Transverse colon (tissue), 3 donors: Measurements from ENCODE around the gene NAA80.

Experiments
- CTCF ChIP-seq, 5 experiments: fragments of 200-600 bp in 3 of 5; fragments of 450-650 bp in 2 of 5; sonication (generic) in 3 of 5; IDR thresholded peaks; 1 replicate in 2 of 5; 2 replicates in 3 of 5; pipeline ENCODE4 v1.5.1; 2016 to 2017; ENCODE audit warnings: antibody characterized with exemption in 5 of 5, inconsistent platforms in 3 of 5, mild to moderate bottlenecking in 2 of 5, moderate library complexity in 1 of 5
- EP300 ChIP-seq: sonication (generic); formaldehyde crosslinking; IDR thresholded peaks from one replicate; pipeline ENCODE4 v1.6.1; 2017; ENCODE audit warnings: antibody characterized with exemption, low read depth

- TF ChIP-seq CTCF (IDR thresholded peaks at IDR 0.05) (peak; percentile 77 to 89 (median 81)), EP300 (no peak)
These were observed 25.3 kb upstream of the NAA80 start for GRCh38 chr3:50324351-50325112.
